HG02938 (cell line): Measurements from ENCODE around the gene BRIP1.

ENCODE experiments used
- ATAC-seq: cut with Tn5 transposase; IDR thresholded peaks from one replicate; pipeline ENCODE4 v1.9.1; 2021; ENCODE audit warnings: mild to moderate bottlenecking, moderate library complexity; ENCODE audit not compliant: unreplicated experiment

Gene BRIP1

GRCh38 chr17:61639818-61640217 is 223.5 kb downstream of the BRIP1 start:
- ATAC-seq: no peak

- ATAC-seq: no peak
These were observed 225.2 kb downstream of the BRIP1 start for GRCh38 chr17:61638087-61638486.

- no peak for ATAC-seq
These were observed 227.4 kb downstream of the BRIP1 start for GRCh38 chr17:61635913-61636432.

GRCh38 chr17:61634942-61635538 is 228.3 kb downstream of the BRIP1 start:
- no peak for ATAC-seq

GRCh38 chr17:61634011-61634539 is 229.3 kb downstream of the BRIP1 start:
- no peak for ATAC-seq

- ATAC-seq: no peak
These were observed 230.5 kb downstream of the BRIP1 start for GRCh38 chr17:61632826-61633225.

GRCh38 chr17:61631800-61632199 is 231.5 kb downstream of the BRIP1 start:
- ATAC-seq: no peak
